HEK293 (cell line): ENCODE measurements around the gene BACH2.

Source experiments
- REST ChIP-seq: fragments of 450-650 bp; formaldehyde crosslinking; IDR thresholded peaks from 2 replicates; pipeline ENCODE4 v1.5.1; 2016; ENCODE audit warnings: missing biosample characterization, missing genetic modification characterization
- YY1 ChIP-seq: fragments of 450-650 bp; formaldehyde crosslinking; IDR thresholded peaks from 2 replicates; pipeline ENCODE4 v1.5.1; 2018; ENCODE audit warnings: missing biosample characterization, missing genetic modification characterization
- ZBTB26 ChIP-seq: fragments of 450-650 bp; formaldehyde crosslinking; optimal IDR thresholded peaks from 2 replicates; pipeline ENCODE3; 2016; ENCODE audit warnings: missing biosample characterization, mild to moderate bottlenecking, missing genetic modification characterization
- ZFP3 ChIP-seq: fragments of 450-650 bp; formaldehyde crosslinking; IDR thresholded peaks from 2 replicates; pipeline ENCODE4 v1.5.1; 2016; ENCODE audit warnings: low read depth, missing biosample characterization, missing genetic modification characterization
- ZNF174 ChIP-seq: fragments of 450-650 bp; formaldehyde crosslinking; IDR thresholded peaks from 2 replicates; pipeline ENCODE4 v1.5.0; 2017; ENCODE audit warnings: missing biosample characterization, mild to moderate bottlenecking, missing genetic modification characterization
- ZNF274 ChIP-seq, 2 experiments: fragments of 200-500 bp in 1 of 2; fragments of 450-650 bp in 1 of 2; sonication (Bioruptor generic) in 1 of 2; formaldehyde crosslinking in 1 of 2; IDR thresholded peaks; 2 replicates each; pipeline versions ENCODE4 v1.5.1 to v1.6.1; 2014 to 2016; ENCODE audit warnings: borderline replicate concordance in 1 of 2, inconsistent platforms in 1 of 2, low read length in 1 of 2, missing biosample characterization in 1 of 2, missing genetic modification characterization in 1 of 2
- ZNF501 ChIP-seq: fragments of 450-650 bp; formaldehyde crosslinking; IDR thresholded peaks from 2 replicates; pipeline ENCODE4 v1.5.1; 2016; ENCODE audit warnings: missing biosample characterization, missing genetic modification characterization
- ZNF658 ChIP-seq: fragments of 450-650 bp; formaldehyde crosslinking; IDR thresholded peaks from 2 replicates; pipeline ENCODE4; 2016; ENCODE audit warnings: missing biosample characterization, missing genetic modification characterization
- ZNF670 ChIP-seq: fragments of 450-650 bp; formaldehyde crosslinking; IDR thresholded peaks from 2 replicates; pipeline ENCODE4 v1.5.1; 2016; ENCODE audit warnings: missing biosample characterization, missing genetic modification characterization, low read depth
- TF ChIP-seq, protein P1 (sequence below): fragments of 450-650 bp; formaldehyde crosslinking; IDR thresholded peaks from 2 replicates; pipeline ENCODE4 v1.5.1; 2016; ENCODE audit warnings: missing biosample characterization, missing genetic modification characterization

DNA sequence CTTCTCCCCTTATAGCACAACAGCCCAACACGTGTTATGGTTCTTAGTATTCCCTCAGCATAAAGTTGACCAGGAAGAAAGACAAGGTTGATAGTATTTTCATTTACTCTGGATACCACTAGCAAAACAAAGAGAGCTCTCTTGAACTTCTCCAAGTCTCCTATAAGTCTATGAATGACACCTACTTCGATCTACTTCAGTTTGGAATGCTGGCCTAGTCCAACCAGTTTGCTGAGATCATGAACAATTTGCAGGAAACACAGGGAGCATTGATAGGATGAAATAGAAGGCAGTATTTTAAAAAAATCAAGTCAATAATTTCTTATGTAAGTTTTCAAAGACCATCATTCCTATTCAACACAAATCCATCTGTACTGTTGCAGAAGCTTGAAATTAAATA is 308.8 kb downstream of the BACH2 start:
- no peak for TF ChIP-seq ZNF670 (tag by site-specific recombination)
- TF ChIP-seq ZNF274 (IDR thresholded peaks at IDR 0.05; ENCODE audit: low read length): no peak
- TF ChIP-seq ZNF274 (tag by site-specific recombination; IDR thresholded peaks at IDR 0.05; ENCODE audit: borderline replicate concordance): no peak
- TF ChIP-seq ZNF501: no peak
- TF ChIP-seq ZBTB26 (tag by site-specific recombination): no peak
- TF ChIP-seq, protein P1, sequence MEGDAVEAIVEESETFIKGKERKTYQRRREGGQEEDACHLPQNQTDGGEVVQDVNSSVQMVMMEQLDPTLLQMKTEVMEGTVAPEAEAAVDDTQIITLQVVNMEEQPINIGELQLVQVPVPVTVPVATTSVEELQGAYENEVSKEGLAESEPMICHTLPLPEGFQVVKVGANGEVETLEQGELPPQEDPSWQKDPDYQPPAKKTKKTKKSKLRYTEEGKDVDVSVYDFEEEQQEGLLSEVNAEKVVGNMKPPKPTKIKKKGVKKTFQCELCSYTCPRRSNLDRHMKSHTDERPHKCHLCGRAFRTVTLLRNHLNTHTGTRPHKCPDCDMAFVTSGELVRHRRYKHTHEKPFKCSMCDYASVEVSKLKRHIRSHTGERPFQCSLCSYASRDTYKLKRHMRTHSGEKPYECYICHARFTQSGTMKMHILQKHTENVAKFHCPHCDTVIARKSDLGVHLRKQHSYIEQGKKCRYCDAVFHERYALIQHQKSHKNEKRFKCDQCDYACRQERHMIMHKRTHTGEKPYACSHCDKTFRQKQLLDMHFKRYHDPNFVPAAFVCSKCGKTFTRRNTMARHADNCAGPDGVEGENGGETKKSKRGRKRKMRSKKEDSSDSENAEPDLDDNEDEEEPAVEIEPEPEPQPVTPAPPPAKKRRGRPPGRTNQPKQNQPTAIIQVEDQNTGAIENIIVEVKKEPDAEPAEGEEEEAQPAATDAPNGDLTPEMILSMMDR: no peak
- no peak for TF ChIP-seq ZNF658 (tag by site-specific recombination)
- TF ChIP-seq YY1 (tag by site-specific recombination): no peak
- no peak for TF ChIP-seq REST (tag by site-specific recombination)
- TF ChIP-seq ZNF174 (tag by site-specific recombination): no peak
- TF ChIP-seq ZFP3: no peak
